ENCODE measurements around the gene IGF1. TPM values are rescaled to one million over a fixed set of nuclear protein-coding genes. Genes with fewer than 3 reads are reported as not detected.
"Not testable (repeated sequence)": the region's sequence is repeated elsewhere in the genome, so short reads cannot be mapped to it uniquely, and the experiment has no call there.

Gene IGF1
- total RNA-seq, 4 donors from 2014 or later, result 0.84 to 42.3 (median 4.9) TPM

- WGBS, 2 donors, result 86 to 87% methylated on average over 5 of the region's 5 CpGs
- intact Hi-C loops (cut with DNase I; ENCODE audit: low total_unique reads), result no loop called here
These were observed 21.0 kb downstream of the IGF1 start for GRCh38 chr12:102459314-102459713.

DNA sequence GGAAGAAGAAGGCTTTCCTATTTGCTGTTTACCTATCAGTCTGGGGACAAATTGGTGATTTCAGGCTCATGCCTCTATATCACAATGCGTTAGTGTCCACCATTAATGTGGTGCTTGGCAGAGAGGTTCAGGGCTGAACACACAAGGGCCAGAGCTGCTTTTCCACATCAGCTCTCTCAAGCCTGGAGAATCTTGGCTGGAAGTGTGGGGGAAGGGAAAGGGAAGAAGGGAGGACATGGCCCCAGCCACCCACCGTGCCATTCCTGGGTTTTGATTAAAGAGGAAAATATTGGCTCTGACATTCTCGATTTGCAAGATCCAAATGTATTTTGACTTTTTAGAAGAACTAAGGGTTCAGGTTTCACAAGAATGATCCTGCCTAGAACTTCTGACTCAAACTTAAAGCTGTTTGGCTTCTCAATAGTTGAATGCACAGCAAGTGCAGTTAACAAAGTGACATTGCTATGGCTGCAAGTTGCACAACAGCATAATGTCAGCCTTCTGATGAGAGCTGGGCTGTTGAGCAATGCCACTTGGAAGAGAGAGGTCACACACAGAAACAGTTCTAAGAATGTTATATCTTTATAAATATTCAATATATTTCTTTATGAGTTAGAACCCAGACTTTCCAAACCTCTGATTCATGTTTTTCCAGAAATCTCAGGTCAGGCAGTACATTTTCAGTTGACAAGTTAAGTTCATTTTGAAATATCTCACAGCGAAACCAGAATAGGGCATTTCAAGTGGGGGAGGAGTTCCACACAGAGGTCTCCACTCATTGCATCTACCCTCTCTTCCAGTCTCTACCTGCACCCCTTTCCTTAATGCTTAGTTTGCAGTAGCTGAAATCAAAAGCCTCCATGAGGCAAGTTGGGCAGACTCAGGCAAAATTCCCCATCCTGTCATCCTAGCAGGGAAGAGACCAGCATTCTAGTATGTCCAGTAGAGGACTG is 25.3 kb downstream of the IGF1 start:
- intact Hi-C loops (cut with DNase I; ENCODE audit: low total_unique reads), result no loop called here
- no peak for TF ChIP-seq POLR2A (IDR thresholded peaks at IDR 0.05)
- TF ChIP-seq, protein P1, sequence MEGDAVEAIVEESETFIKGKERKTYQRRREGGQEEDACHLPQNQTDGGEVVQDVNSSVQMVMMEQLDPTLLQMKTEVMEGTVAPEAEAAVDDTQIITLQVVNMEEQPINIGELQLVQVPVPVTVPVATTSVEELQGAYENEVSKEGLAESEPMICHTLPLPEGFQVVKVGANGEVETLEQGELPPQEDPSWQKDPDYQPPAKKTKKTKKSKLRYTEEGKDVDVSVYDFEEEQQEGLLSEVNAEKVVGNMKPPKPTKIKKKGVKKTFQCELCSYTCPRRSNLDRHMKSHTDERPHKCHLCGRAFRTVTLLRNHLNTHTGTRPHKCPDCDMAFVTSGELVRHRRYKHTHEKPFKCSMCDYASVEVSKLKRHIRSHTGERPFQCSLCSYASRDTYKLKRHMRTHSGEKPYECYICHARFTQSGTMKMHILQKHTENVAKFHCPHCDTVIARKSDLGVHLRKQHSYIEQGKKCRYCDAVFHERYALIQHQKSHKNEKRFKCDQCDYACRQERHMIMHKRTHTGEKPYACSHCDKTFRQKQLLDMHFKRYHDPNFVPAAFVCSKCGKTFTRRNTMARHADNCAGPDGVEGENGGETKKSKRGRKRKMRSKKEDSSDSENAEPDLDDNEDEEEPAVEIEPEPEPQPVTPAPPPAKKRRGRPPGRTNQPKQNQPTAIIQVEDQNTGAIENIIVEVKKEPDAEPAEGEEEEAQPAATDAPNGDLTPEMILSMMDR (IDR thresholded peaks at IDR 0.05), result no peak
- 78 to 90% methylated on average over 4 of the region's 4 CpGs for WGBS, 2 donors
- no peak overlapping the region for H3K4me3 ChIP-seq (ENCODE audit: low read depth, poor library complexity, severe bottlenecking)
- DNase-seq (ENCODE audit: low spot score in 2 of 2), result peak in 1 of 2 donors; percentile 58

More at GRCh38 chr12:102459314-102459713, 21.0 kb downstream of the IGF1 start:
- no peak for DNase-seq (ENCODE audit: low spot score in 2 of 2)
- TF ChIP-seq, protein P1 (IDR thresholded peaks at IDR 0.05), result no peak
- TF ChIP-seq POLR2A (IDR thresholded peaks at IDR 0.05), result no peak
- no peak overlapping the region for H3K4me3 ChIP-seq (ENCODE audit: low read depth, poor library complexity, severe bottlenecking)

DNA sequence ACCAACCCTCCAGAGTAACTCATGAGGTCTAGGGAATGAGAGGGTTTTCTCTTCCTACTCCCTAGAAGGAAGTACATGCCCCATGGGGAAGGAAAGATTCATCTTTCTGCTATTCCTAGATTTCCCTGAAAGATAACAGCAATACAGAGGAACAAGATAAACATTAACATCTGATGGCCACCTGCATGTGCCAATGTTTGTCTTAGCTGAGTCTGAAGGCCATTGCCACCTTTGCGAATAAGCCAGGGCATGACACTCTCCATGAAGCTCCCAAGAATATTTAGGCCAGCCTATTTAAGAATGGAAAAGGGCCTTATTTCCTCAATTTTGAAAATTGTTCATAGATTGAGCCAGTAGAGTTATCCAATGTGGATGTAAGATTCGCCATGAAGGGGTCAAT is 26.0 kb downstream of the IGF1 start:
- intact Hi-C loops (cut with DNase I; ENCODE audit: low total_unique reads), result no loop called here
- 95 to 96% methylated on average over 2 of the region's 2 CpGs for WGBS, 2 donors
- H3K4me3 ChIP-seq (ENCODE audit: low read depth, poor library complexity, severe bottlenecking), result no peak overlapping the region

GRCh38 chr12:102452605-102453004 is 27.8 kb downstream of the IGF1 start:
- TF ChIP-seq, protein P1 (IDR thresholded peaks at IDR 0.05), result no peak
- TF ChIP-seq POLR2A (IDR thresholded peaks at IDR 0.05), result no peak
- H3K4me3 ChIP-seq (ENCODE audit: low read depth, poor library complexity, severe bottlenecking), result no peak overlapping the region
- intact Hi-C loops (cut with DNase I; ENCODE audit: low total_unique reads), result no loop called here
- WGBS, 2 donors, result 82 to 88% methylated on average over 2 of the region's 2 CpGs
- DNase-seq (ENCODE audit: low spot score in 2 of 2), result no peak

More for the DNA sequence above, 26.0 kb downstream of the IGF1 start:
- DNase-seq (ENCODE audit: low spot score in 2 of 2), result no peak
- no peak for TF ChIP-seq POLR2A (IDR thresholded peaks at IDR 0.05)
- TF ChIP-seq, protein P1 (IDR thresholded peaks at IDR 0.05), result no peak

- intact Hi-C loops (cut with DNase I; ENCODE audit: low total_unique reads); H3K4me3 ChIP-seq (ENCODE audit: low read depth, poor library complexity, severe bottlenecking); DNase-seq (ENCODE audit: low spot score in 2 of 2): not testable (repeated sequence)
- WGBS, 2 donors, result 82 to 92% methylated on average over 3 of the region's 3 CpGs
These were observed 31.3 kb downstream of the IGF1 start for GRCh38 chr12:102449018-102449417.

GRCh38 chr12:102447426-102447825 is 32.9 kb downstream of the IGF1 start:
- intact Hi-C loops (cut with DNase I; ENCODE audit: low total_unique reads); H3K4me3 ChIP-seq (ENCODE audit: low read depth, poor library complexity, severe bottlenecking); DNase-seq (ENCODE audit: low spot score in 2 of 2): not testable (repeated sequence)
- 85 to 92% methylated on average over 3 of the region's 3 CpGs for WGBS, 2 donors
